HG02943 (cell line): ENCODE data around the gene AMMECR1.
"Not testable (repeated sequence)": the region's sequence is repeated elsewhere in the genome, so short reads cannot be mapped to it uniquely, and the experiment has no call there.

ENCODE experiments used
- ATAC-seq: cut with Tn5 transposase; IDR thresholded peaks from one replicate; pipeline ENCODE4 v1.9.1; 2021; ENCODE audit warnings: mild to moderate bottlenecking, low read depth, moderate library complexity; ENCODE audit not compliant: unreplicated experiment

Gene AMMECR1

GRCh38 chrX:110175146-110175545 lies 142.7 kb downstream of the AMMECR1 start:
- ATAC-seq = no peak

GRCh38 chrX:110173192-110174175 lies 144.4 kb downstream of the AMMECR1 start:
- no peak for ATAC-seq

- ATAC-seq = peak; percentile 97
Measured at GRCh38 chrX:110172215-110172614, 145.7 kb downstream of the AMMECR1 start.

GRCh38 chrX:110171442-110171841 lies 146.4 kb downstream of the AMMECR1 start:
- no peak for ATAC-seq

- ATAC-seq = no peak
Measured at GRCh38 chrX:110170029-110170428, 147.9 kb downstream of the AMMECR1 start.

GRCh38 chrX:110168585-110168984 lies 149.3 kb downstream of the AMMECR1 start:
- no peak for ATAC-seq

GRCh38 chrX:110167952-110168451 lies 149.9 kb downstream of the AMMECR1 start:
- ATAC-seq = no peak

- no peak for ATAC-seq
Measured at GRCh38 chrX:110163488-110163887, 154.4 kb downstream of the AMMECR1 start.

GRCh38 chrX:110162867-110163266 lies 155.0 kb downstream of the AMMECR1 start:
- ATAC-seq = no peak

- no peak for ATAC-seq
Measured at GRCh38 chrX:110162131-110162530, 155.8 kb downstream of the AMMECR1 start.

- no peak for ATAC-seq
Measured at GRCh38 chrX:110161361-110161686, 156.6 kb downstream of the AMMECR1 start.

GRCh38 chrX:110159865-110160264 lies 158.0 kb downstream of the AMMECR1 start:
- ATAC-seq = no peak

- ATAC-seq = no peak
Measured at GRCh38 chrX:110159235-110159634, 158.7 kb downstream of the AMMECR1 start.

- no peak for ATAC-seq
Measured at GRCh38 chrX:110157444-110157843, 160.4 kb downstream of the AMMECR1 start.

- ATAC-seq = no peak
Measured at GRCh38 chrX:110156167-110156754, 161.6 kb downstream of the AMMECR1 start.

GRCh38 chrX:110155759-110156158 lies 162.1 kb downstream of the AMMECR1 start:
- no peak for ATAC-seq

- not testable (repeated sequence) for ATAC-seq
Measured at GRCh38 chrX:110154328-110154727, 163.6 kb downstream of the AMMECR1 start.

- ATAC-seq = no peak
Measured at GRCh38 chrX:110153896-110154295, 164.0 kb downstream of the AMMECR1 start.

GRCh38 chrX:110153244-110153643 lies 164.6 kb downstream of the AMMECR1 start:
- ATAC-seq = no peak

GRCh38 chrX:110146521-110146920 lies 171.4 kb downstream of the AMMECR1 start:
- no peak for ATAC-seq

- ATAC-seq = no peak
Measured at GRCh38 chrX:110145854-110146253, 172.0 kb downstream of the AMMECR1 start.

- no peak for ATAC-seq
Measured at GRCh38 chrX:110145311-110145710, 172.6 kb downstream of the AMMECR1 start.
